ENCODE measurements around the gene GTF3C6.

Gene GTF3C6

GRCh38 chr6:110939429-110940200 is 18.9 kb upstream of the GTF3C6 start:
- no peak for TF ChIP-seq CTCF (IDR thresholded peaks at IDR 0.05; ENCODE audit: extremely low read depth, insufficient read depth, missing control alignments)
- no peak for DNase-seq (ENCODE audit: low spot score)
- in situ Hi-C loops (cut with MboI; ENCODE audit: low pct_unique_long_range_greater_than_20kb, low sequenced_read_pairs, unreplicated experiment) = no loop called here

- no peak for TF ChIP-seq CTCF (IDR thresholded peaks at IDR 0.05; ENCODE audit: extremely low read depth, insufficient read depth, missing control alignments)
- in situ Hi-C loops (cut with MboI; ENCODE audit: low pct_unique_long_range_greater_than_20kb, low sequenced_read_pairs, unreplicated experiment) = no loop called here
- peak; percentile 84 for DNase-seq (ENCODE audit: low spot score)
Measured at GRCh38 chr6:110944681-110945151, 13.8 kb upstream of the GTF3C6 start.

- no peak for TF ChIP-seq CTCF (IDR thresholded peaks at IDR 0.05; ENCODE audit: extremely low read depth, insufficient read depth, missing control alignments)
- in situ Hi-C loops (cut with MboI; ENCODE audit: low pct_unique_long_range_greater_than_20kb, low sequenced_read_pairs, unreplicated experiment) = no loop called here
- DNase-seq (ENCODE audit: low spot score) = no peak
Measured at GRCh38 chr6:110946498-110946897, 12.0 kb upstream of the GTF3C6 start.

GRCh38 chr6:110949679-110950285 is 8.7 kb upstream of the GTF3C6 start:
- peak; percentile 52 for TF ChIP-seq CTCF (IDR thresholded peaks at IDR 0.05; ENCODE audit: extremely low read depth, insufficient read depth, missing control alignments)
- in situ Hi-C loops (cut with MboI; ENCODE audit: low pct_unique_long_range_greater_than_20kb, low sequenced_read_pairs, unreplicated experiment) = loop anchor here (10.0 kb wide), 2 partner anchors 265 to 415 kb away; no protein-coding TSS in a partner anchor
- no peak for DNase-seq (ENCODE audit: low spot score)

GRCh38 chr6:110950440-110950839 is 8.1 kb upstream of the GTF3C6 start:
- in situ Hi-C loops (cut with MboI; ENCODE audit: low pct_unique_long_range_greater_than_20kb, low sequenced_read_pairs, unreplicated experiment) = loop anchor here (10.0 kb wide), 2 partner anchors 266 to 416 kb away; no protein-coding TSS in a partner anchor
- no peak for TF ChIP-seq CTCF (IDR thresholded peaks at IDR 0.05; ENCODE audit: extremely low read depth, insufficient read depth, missing control alignments)
- no peak for DNase-seq (ENCODE audit: low spot score)

GRCh38 chr6:110951008-110951407 is 7.5 kb upstream of the GTF3C6 start:
- in situ Hi-C loops (cut with MboI; ENCODE audit: low pct_unique_long_range_greater_than_20kb, low sequenced_read_pairs, unreplicated experiment) = loop anchor here (10.0 kb wide), 2 partner anchors 266 to 416 kb away; no protein-coding TSS in a partner anchor
- DNase-seq (ENCODE audit: low spot score) = no peak
- TF ChIP-seq CTCF (IDR thresholded peaks at IDR 0.05; ENCODE audit: extremely low read depth, insufficient read depth, missing control alignments) = no peak
